Smooth muscle cell (in vitro differentiated cells): ENCODE measurements around the gene IZUMO2. TPM values are rescaled to one million over a fixed set of nuclear protein-coding genes. Genes with fewer than 3 reads are reported as not detected.

Source experiments
- DNase-seq: peaks from one replicate; lab custom pipeline; 2025; ENCODE audit not compliant: unreplicated experiment; lab: John Stamatoyannopoulos, UW
- H2AFZ ChIP-seq: fragments of 200-600 bp; sonication (generic); 2 replicates; pipeline ENCODE4 v1.6.0; 2016; ENCODE audit warnings: antibody characterized with exemption, low read depth, mild to moderate bottlenecking
- H3F3A ChIP-seq: fragments of 200-600 bp; sonication (generic); 2 replicates; pipeline ENCODE4 v1.6.0; 2017; ENCODE audit warnings: antibody characterized with exemption, low read depth
- H3K27ac ChIP-seq: fragments of 200-600 bp; sonication (generic); 2 replicates; pipeline ENCODE4 v1.5.1; 2016; ENCODE audit warnings: low read depth, mild to moderate bottlenecking
- H3K27me3 ChIP-seq: fragments of 200-600 bp; sonication (generic); 2 replicates; pipeline ENCODE4 v1.6.1; 2016; ENCODE audit warnings: low read depth, mild to moderate bottlenecking
- H3K36me3 ChIP-seq: fragments of 200-600 bp; sonication (generic); 2 replicates; pipeline ENCODE4 v1.5.1; 2016; ENCODE audit warnings: low read depth
- H3K4me1 ChIP-seq: fragments of 200-600 bp; sonication (generic); 2 replicates; pipeline ENCODE4 v1.5.1; 2016; ENCODE audit warnings: low read depth
- H3K4me2 ChIP-seq: fragments of 200-600 bp; sonication (generic); 2 replicates; pipeline ENCODE4 v1.6.0; 2016; ENCODE audit warnings: mild to moderate bottlenecking
- H3K4me3 ChIP-seq: fragments of 200-600 bp; sonication (generic); 2 replicates; pipeline ENCODE4 v1.5.1; 2016; ENCODE audit warnings: mild to moderate bottlenecking
- H3K79me2 ChIP-seq: fragments of 200-600 bp; sonication (generic); 2 replicates; pipeline ENCODE4 v1.6.0; 2016; ENCODE audit warnings: low read depth, mild to moderate bottlenecking
- H3K9ac ChIP-seq: fragments of 200-600 bp; sonication (generic); 2 replicates; pipeline ENCODE4 v1.6.0; 2016; ENCODE audit warnings: low read depth
- H3K9me3 ChIP-seq: fragments of 200-600 bp; sonication (generic); replicated peaks from 2 replicates; pipeline ENCODE4 v1.5.1; 2016; ENCODE audit warnings: low read depth
- H4K20me1 ChIP-seq: fragments of 200-600 bp; sonication (generic); 2 replicates; pipeline ENCODE4 v1.6.0; 2016; ENCODE audit warnings: low read depth
- CTCF ChIP-seq: fragments of 200-600 bp; sonication (generic); IDR thresholded peaks from 2 replicates; pipeline ENCODE4 v1.5.1; 2017; ENCODE audit warnings: borderline replicate concordance, mild to moderate bottlenecking, antibody characterized with exemption; ENCODE audit not compliant: insufficient read depth, poor library complexity, severe bottlenecking
- WGBS: methylation state at CpG from one replicate; pipeline ENCODE4 v1.1.7; 2016; ENCODE audit warnings: low lambda C conversion rate; 5-methylcytosine and 5-hydroxymethylcytosine counted together
- polyA plus RNA-seq: library from polyadenylated mRNA; unstranded; fragments of >200 nt; fragmentation: Nextera tagmentation; extraction: Ambion mirVana; gene quantifications from 2 replicates; pipeline ENCODE4 v1.2.1, GENCODE V29; 2016
- total RNA-seq: library from RNA; depleted of rRNA; stranded (reverse); fragments of >200 nt; gene quantifications from 2 replicates; pipeline ENCODE4 v1.2.3, GENCODE V29; 2014

IZUMO2 gene
- total and polyA plus RNA-seq, 2 experiments from 2014 or later, result not detected

- Histone ChIP-seq H3K79me2 (no peaks in the 10 kb centered on the region), H3K4me2 (no peak overlapping the region), H3K36me3 (no peaks in the 10 kb centered on the region), H3K4me1 (no peaks in the 10 kb centered on the region), H3K9me3 (no peaks in the 10 kb centered on the region), H2AFZ (no peak overlapping the region), H3K27me3 (peaks cover 3% of the 10 kb centered on the region), H3K4me3 (no peak overlapping the region), H3K27ac (no peak overlapping the region), H3F3A (no peaks in the 10 kb centered on the region), H3K9ac (no peak overlapping the region), H4K20me1 (no peaks in the 10 kb centered on the region)
- 82% methylated on average over 8 of the region's 8 CpGs for WGBS
- DNase-seq, result no peak
- no peak for TF ChIP-seq CTCF
These were observed 26.2 kb upstream of the IZUMO2 start for GRCh38 chr19:50189331-50189730.

- Histone ChIP-seq H3K9me3 (no peaks in the 10 kb centered on the region), H3K4me2 (no peak overlapping the region), H3K79me2 (no peaks in the 10 kb centered on the region), H2AFZ (no peak overlapping the region), H3F3A (no peaks in the 10 kb centered on the region), H4K20me1 (no peaks in the 10 kb centered on the region), H3K27me3 (peaks cover 3% of the 10 kb centered on the region), H3K4me3 (no peak overlapping the region), H3K27ac (no peak overlapping the region), H3K4me1 (no peaks in the 10 kb centered on the region), H3K36me3 (no peaks in the 10 kb centered on the region), H3K9ac (no peak overlapping the region)
- no peak for TF ChIP-seq CTCF
- DNase-seq, result no peak
- 86% methylated on average over 13 of the region's 13 CpGs for WGBS
These were observed 24.9 kb upstream of the IZUMO2 start for GRCh38 chr19:50187937-50188336.

- H3K9ac ChIP-seq, result no peak overlapping the region
- H3K79me2 ChIP-seq, result no peaks in the 10 kb centered on the region
- no peak overlapping the region for H3K4me3 ChIP-seq
- H4K20me1 ChIP-seq, result no peaks in the 10 kb centered on the region
- H3K36me3 ChIP-seq, result no peaks in the 10 kb centered on the region
- H3K27me3 ChIP-seq, result no peaks in the 10 kb centered on the region
- H2AFZ ChIP-seq, result no peak overlapping the region
- no peak for TF ChIP-seq CTCF
- DNase-seq, result no peak
- H3F3A ChIP-seq, result no peaks in the 10 kb centered on the region
- no peaks in the 10 kb centered on the region for H3K4me1 ChIP-seq
- no peaks in the 10 kb centered on the region for H3K9me3 ChIP-seq
- H3K4me2 ChIP-seq, result no peak overlapping the region
- H3K27ac ChIP-seq, result no peak overlapping the region
- WGBS, result 59% methylated on average over 1 of the region's 1 CpG
These were observed 21.1 kb upstream of the IZUMO2 start for GRCh38 chr19:50184196-50184595.

- no peak overlapping the region for H3K27ac ChIP-seq
- no peaks in the 10 kb centered on the region for H3K79me2 ChIP-seq
- DNase-seq, result no peak
- H3F3A ChIP-seq, result no peaks in the 10 kb centered on the region
- H3K9me3 ChIP-seq, result no peaks in the 10 kb centered on the region
- 77% methylated on average over 5 of the region's 5 CpGs for WGBS
- no peaks in the 10 kb centered on the region for H4K20me1 ChIP-seq
- H3K27me3 ChIP-seq, result no peaks in the 10 kb centered on the region
- no peaks in the 10 kb centered on the region for H3K4me1 ChIP-seq
- no peak for TF ChIP-seq CTCF
- H3K36me3 ChIP-seq, result no peaks in the 10 kb centered on the region
- no peak overlapping the region for H2AFZ ChIP-seq
- H3K4me3 ChIP-seq, result no peak overlapping the region
- H3K9ac ChIP-seq, result no peak overlapping the region
- H3K4me2 ChIP-seq, result no peak overlapping the region
These were observed 18.0 kb upstream of the IZUMO2 start for GRCh38 chr19:50181121-50181520.
